OCI-LY1 (cell line): ENCODE measurements around the gene NKPD1.

Experiments
- CTCF ChIP-seq: fragments of 200-600 bp; sonication (generic), shearing (Covaris generic); IDR thresholded peaks from 2 replicates; pipeline ENCODE4 v1.5.1; 2017; ENCODE audit warnings: mild to moderate bottlenecking, antibody characterized with exemption, low read length, moderate library complexity, mixed read lengths
- EZH2 ChIP-seq: fragments of 200-600 bp; sonication (generic), shearing (Covaris generic); IDR thresholded peaks from 2 replicates; pipeline ENCODE4 v1.8.0; 2017; ENCODE audit warnings: borderline replicate concordance, mixed run types, mild to moderate bottlenecking, antibody characterized with exemption, low read length, moderate library complexity, mixed read lengths

GRCh38 chr19:45146251-45146650 lies 14.5 kb downstream of the NKPD1 start:
- TF ChIP-seq EZH2 (no peak), CTCF (no peak)
